ENCODE measurements around the gene AJM1. TPM values are rescaled to one million over a fixed set of nuclear protein-coding genes. Genes with fewer than 3 reads are reported as not detected.

AJM1 gene
- total RNA-seq, 1 experiment from 2014 or later: 1.8 TPM

GRCh38 chr9:136828474-136829140 is 13.7 kb upstream of the AJM1 start:
- H3K18ac ChIP-seq (ENCODE audit: insufficient read length, low read depth, low read length): no peak overlapping the region
- Mint-ChIP-seq H3K27me3 (ENCODE audit: low read depth) (peaks cover 1% of the 10 kb centered on the region; the same call in 1 of the 2 replicates), H3K9me3 (no peaks in the 10 kb centered on the region), H3K4me1 (0 out of 4 replicates have a peak, but pooled peaks cover 0 to 3% of the 10 kb centered on the region in 2 experiments), H3K4me3 (no peak overlapping the region), H3K27ac (no peak overlapping the region), H3K36me3 (ENCODE audit: insufficient read depth in 1 of 3, low read depth in 3 of 3) (peaks cover 14 to 58% (median 54%) of the 10 kb centered on the region in 3 experiments; a peak in 6 of 7 replicates)
- no peak overlapping the region for H2BK120ac ChIP-seq (ENCODE audit: low read depth, low read length, poor library complexity, severe bottlenecking)
- H3K4me1 ChIP-seq (ENCODE audit: insufficient read depth, low read length): no peaks in the 10 kb centered on the region
- H2BK5ac ChIP-seq (ENCODE audit: insufficient read length, low read length): no peak overlapping the region
- H4K91ac ChIP-seq (ENCODE audit: insufficient read length, low read depth, low read length): no peak overlapping the region
- H3K79me1 ChIP-seq (ENCODE audit: insufficient read depth, low read depth, low read length, poor library complexity, severe bottlenecking): no peaks in the 10 kb centered on the region
- H3T11ph ChIP-seq (ENCODE audit: low read length): no peak overlapping the region
- no peak overlapping the region for H3K4me2 ChIP-seq (ENCODE audit: insufficient read depth, insufficient read length, low read length)
- no peak for DNase-seq
- no peak overlapping the region for H3K9ac ChIP-seq (ENCODE audit: extremely low read depth, insufficient read length, low read length)
- no CpG with 5 or more reads among the region's 31 CpGs for WGBS (ENCODE audit: extremely low coverage, insufficient read length, low lambda C conversion rate)
- no peak overlapping the region for H3K4ac ChIP-seq (ENCODE audit: low read depth, low read length)
- no peaks in the 10 kb centered on the region for H3K27me3 ChIP-seq (ENCODE audit: insufficient read depth, low read length)
- no peak overlapping the region for H4K5ac ChIP-seq (ENCODE audit: insufficient read length, low read depth, low read length)
- no peaks in the 10 kb centered on the region for H3K23me2 ChIP-seq (ENCODE audit: insufficient read length, low read depth, low read length, poor library complexity, severe bottlenecking)
- H3K14ac ChIP-seq (ENCODE audit: insufficient read depth, low read length): no peak overlapping the region
- no peak overlapping the region for H2BK20ac ChIP-seq (ENCODE audit: low read depth, low read length, poor library complexity, severe bottlenecking)
- H3K23ac ChIP-seq (ENCODE audit: insufficient read length, low read depth, low read length): no peak overlapping the region
- H3K27ac ChIP-seq (ENCODE audit: insufficient read length, low read depth, low read length): no peak overlapping the region
- no peak overlapping the region for H2BK12ac ChIP-seq (ENCODE audit: insufficient read length, low read depth, low read length)
- no peak overlapping the region for H4K8ac ChIP-seq (replicated peaks; ENCODE audit: insufficient read length, low read depth, low read length)
- H2AK5ac ChIP-seq (ENCODE audit: insufficient read length, low read length): no peak overlapping the region
- H4K20me1 ChIP-seq (ENCODE audit: control insufficient read depth, insufficient read depth, insufficient read length): no peaks in the 10 kb centered on the region
- H2BK15ac ChIP-seq (ENCODE audit: low read depth, low read length): no peak overlapping the region
- H3K9me3 ChIP-seq (ENCODE audit: control insufficient read depth, low read depth, low read length): no peaks in the 10 kb centered on the region
- no peak overlapping the region for H2AFZ ChIP-seq (ENCODE audit: low read length)
- TF ChIP-seq CTCF (conservative IDR thresholded peaks at IDR 0.05): no peak
- H3K79me2 ChIP-seq (ENCODE audit: insufficient read depth, low read length): no peaks in the 10 kb centered on the region
- no peak overlapping the region for H3K56ac ChIP-seq (ENCODE audit: insufficient read length, low read depth, low read length)
